VCaP (cell line): ENCODE data around the gene CDKN2AIPNL.

Experiments
- H3K27ac ChIP-seq: fragments of 450-650 bp; 2 replicates; pipeline ENCODE4 v1.5.1; 2017
- CTCF ChIP-seq: fragments of 450-650 bp; conservative IDR thresholded peaks from 2 replicates; pipeline ENCODE4 v1.5.1; 2017; ENCODE audit warnings: mild to moderate bottlenecking, moderate library complexity

Gene CDKN2AIPNL

GRCh38 chr5:134413046-134413445 is 1.4 kb upstream of the CDKN2AIPNL start:
- no peak for TF ChIP-seq CTCF
- peak overlapping the region; percentile 81 for H3K27ac ChIP-seq

- TF ChIP-seq CTCF: no peak
- peak overlapping the region; percentile 81 for H3K27ac ChIP-seq
Measured at GRCh38 chr5:134411228-134411545, 494 bp downstream of the CDKN2AIPNL start.

GRCh38 chr5:134410822-134411221 is 859 bp downstream of the CDKN2AIPNL start:
- no peak for TF ChIP-seq CTCF
- peak overlapping the region; percentile 81; the same call in 1 of the 2 replicates for H3K27ac ChIP-seq

DNA sequence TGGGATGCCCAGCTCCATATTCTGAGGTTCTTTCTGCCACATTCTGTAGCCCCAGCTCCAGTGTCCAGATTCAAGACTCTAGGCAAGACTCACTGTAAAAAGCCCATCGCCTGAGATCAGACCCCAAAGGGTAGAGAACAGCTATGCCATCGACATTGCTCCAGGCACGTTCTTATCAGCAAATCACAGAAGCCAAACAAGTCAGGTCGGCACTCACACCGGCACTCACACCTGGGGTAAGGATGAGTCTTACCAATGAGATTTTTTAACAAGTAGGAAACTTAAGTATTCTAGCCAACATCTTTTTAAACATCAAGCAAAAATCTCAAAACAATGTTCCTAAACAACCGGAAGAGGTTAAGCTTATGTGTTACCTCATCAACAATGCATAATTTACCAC is 2.4 kb downstream of the CDKN2AIPNL start:
- no peak overlapping the region for H3K27ac ChIP-seq
- TF ChIP-seq CTCF: no peak

DNA sequence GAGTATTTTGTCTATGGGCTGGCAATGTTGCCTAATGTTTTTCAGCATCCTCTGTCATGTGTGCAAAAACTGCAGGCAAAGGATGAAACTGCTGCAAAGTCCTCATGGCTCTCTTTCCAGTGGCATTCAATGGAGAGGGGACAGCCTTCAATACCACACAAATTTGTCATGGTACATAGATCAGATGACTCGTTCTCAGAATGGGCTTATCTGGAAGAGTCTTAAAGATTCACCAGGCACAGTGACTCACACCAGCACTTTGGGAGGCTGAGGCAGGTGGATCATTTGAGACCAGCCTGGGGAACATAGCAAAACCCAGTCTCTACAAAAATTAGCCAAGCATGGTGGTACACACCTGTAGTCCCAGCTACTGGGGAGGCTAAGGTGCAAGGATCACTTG is 5.3 kb downstream of the CDKN2AIPNL start:
- no peak for TF ChIP-seq CTCF
- no peak overlapping the region for H3K27ac ChIP-seq

- no peak for TF ChIP-seq CTCF
- no peak overlapping the region for H3K27ac ChIP-seq
Measured at GRCh38 chr5:134403951-134404350, 7.7 kb downstream of the CDKN2AIPNL start.

- TF ChIP-seq CTCF: no peak
- no peak overlapping the region for H3K27ac ChIP-seq
Measured at GRCh38 chr5:134398609-134399155, 13.0 kb downstream of the CDKN2AIPNL start.

DNA sequence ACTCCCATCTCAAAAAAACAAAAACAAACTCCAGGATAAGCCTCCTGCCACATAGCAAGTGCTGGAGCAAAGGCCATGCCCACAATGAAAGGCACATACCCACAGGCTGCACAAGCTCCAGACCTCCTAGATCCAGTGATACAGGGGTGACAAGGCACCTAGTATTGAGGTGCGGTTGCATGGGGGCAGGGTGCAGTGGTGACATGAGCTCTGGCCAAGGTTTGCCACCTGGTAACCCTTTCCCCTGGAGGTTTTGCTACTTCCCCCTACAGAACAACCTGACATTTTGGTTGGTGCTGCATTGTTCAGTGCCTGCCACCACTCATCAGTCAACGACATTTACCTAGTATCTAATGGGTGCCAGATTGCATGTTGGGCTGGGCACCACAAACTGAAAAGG is 14.5 kb downstream of the CDKN2AIPNL start:
- no peak overlapping the region for H3K27ac ChIP-seq
- TF ChIP-seq CTCF: no peak
